ENCODE results near the gene ANGEL1.

DNA sequence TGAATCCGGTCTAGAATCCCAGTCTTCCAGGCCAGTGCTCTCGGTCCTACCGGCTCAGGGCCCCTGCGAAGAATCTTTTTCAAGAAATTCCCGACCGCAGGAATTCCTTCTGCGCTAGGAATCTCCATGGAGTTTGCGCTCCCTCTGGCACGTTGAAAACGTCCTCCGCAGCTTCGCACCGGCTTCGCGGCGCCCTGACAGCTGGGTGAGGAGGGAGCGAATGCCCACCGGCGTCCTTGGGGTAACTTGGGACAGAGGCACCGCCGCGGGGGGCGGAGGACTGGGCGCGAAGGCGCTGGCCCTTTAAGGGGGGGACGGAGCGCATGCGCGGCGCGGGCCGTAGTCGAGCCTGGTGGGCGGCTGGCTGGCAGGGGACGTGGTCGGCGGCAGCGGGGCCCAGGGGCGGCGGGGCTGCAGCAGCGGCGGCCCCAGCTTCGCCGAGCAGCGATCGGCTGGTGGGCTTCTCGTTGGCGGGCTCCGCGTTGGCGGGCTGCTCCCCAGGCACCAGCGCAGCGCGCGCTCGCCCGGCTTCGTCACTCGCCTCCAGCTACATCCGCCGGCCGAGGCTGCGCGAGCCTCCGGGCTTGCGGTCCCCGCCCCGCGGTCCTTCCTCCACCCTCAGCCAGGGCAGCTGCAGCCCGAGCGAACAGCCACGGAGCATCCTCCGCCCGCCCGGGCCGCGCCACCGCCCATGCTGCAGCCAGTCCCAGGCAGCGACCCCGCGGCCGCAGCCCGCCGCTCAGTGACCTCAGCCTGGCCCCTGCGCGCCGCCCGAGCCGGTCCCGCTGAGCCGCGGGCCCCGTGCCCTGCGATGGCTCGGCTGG, 51.3 kb downstream of the ANGEL1 start, which contains the start of gene VASH1:
- TF ChIP-seq, protein P1, sequence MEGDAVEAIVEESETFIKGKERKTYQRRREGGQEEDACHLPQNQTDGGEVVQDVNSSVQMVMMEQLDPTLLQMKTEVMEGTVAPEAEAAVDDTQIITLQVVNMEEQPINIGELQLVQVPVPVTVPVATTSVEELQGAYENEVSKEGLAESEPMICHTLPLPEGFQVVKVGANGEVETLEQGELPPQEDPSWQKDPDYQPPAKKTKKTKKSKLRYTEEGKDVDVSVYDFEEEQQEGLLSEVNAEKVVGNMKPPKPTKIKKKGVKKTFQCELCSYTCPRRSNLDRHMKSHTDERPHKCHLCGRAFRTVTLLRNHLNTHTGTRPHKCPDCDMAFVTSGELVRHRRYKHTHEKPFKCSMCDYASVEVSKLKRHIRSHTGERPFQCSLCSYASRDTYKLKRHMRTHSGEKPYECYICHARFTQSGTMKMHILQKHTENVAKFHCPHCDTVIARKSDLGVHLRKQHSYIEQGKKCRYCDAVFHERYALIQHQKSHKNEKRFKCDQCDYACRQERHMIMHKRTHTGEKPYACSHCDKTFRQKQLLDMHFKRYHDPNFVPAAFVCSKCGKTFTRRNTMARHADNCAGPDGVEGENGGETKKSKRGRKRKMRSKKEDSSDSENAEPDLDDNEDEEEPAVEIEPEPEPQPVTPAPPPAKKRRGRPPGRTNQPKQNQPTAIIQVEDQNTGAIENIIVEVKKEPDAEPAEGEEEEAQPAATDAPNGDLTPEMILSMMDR (IDR thresholded peaks at IDR 0.05; ENCODE audit: poor library complexity): no peak
- TF ChIP-seq EZH2 (IDR thresholded peaks at IDR 0.05; ENCODE audit: borderline replicate concordance) (no peak), EZH2phosphoT487 (IDR thresholded peaks at IDR 0.05; ENCODE audit: low read depth, severe bottlenecking, unreplicated experiment) (no peak)
